ENCODE data around the gene SMPD3. TPM values are rescaled to one million over a fixed set of nuclear protein-coding genes. Genes with fewer than 3 reads are reported as not detected.

SMPD3 gene
- total RNA-seq, 1 experiment from 2014 or later = 0.04 TPM

GRCh38 chr16:68371276-68371651, 77.0 kb downstream of the SMPD3 start:
- DNase-seq = no peak
- Histone ChIP-seq H3K4me3 (no peak overlapping the region), H3K9me3 (replicated peaks) (no peaks in the 10 kb centered on the region), H3K36me3 (no peaks in the 10 kb centered on the region), H3K27ac (no peak overlapping the region), H3K27me3 (no peaks in the 10 kb centered on the region; the same call in 1 of the 2 replicates), H3K4me1 (no peaks in the 10 kb centered on the region)

GRCh38 chr16:68370581-68371275, 77.6 kb downstream of the SMPD3 start:
- H3K4me1 ChIP-seq = no peaks in the 10 kb centered on the region
- no peaks in the 10 kb centered on the region for H3K9me3 ChIP-seq (replicated peaks)
- H3K36me3 ChIP-seq = no peaks in the 10 kb centered on the region
- H3K4me3 ChIP-seq = no peak overlapping the region
- no peak for DNase-seq
- no peak overlapping the region for H3K27ac ChIP-seq
- H3K27me3 ChIP-seq = no peaks in the 10 kb centered on the region; the same call in 1 of the 2 replicates

- H3K27me3 ChIP-seq = no peaks in the 10 kb centered on the region
- peak in 1 of 2 experiments; percentile 30 for DNase-seq
- H3K4me1 ChIP-seq = no peaks in the 10 kb centered on the region
- no peak overlapping the region for H3K4me3 ChIP-seq
- no peaks in the 10 kb centered on the region for H3K9me3 ChIP-seq (replicated peaks)
- H3K36me3 ChIP-seq = no peaks in the 10 kb centered on the region
- H3K27ac ChIP-seq = no peak overlapping the region
Observed at GRCh38 chr16:68369697-68370580, 78.4 kb downstream of the SMPD3 start.

GRCh38 chr16:68369168-68369567, 79.1 kb downstream of the SMPD3 start:
- Histone ChIP-seq H3K9me3 (replicated peaks) (no peaks in the 10 kb centered on the region), H3K27me3 (no peaks in the 10 kb centered on the region), H3K4me1 (no peaks in the 10 kb centered on the region), H3K36me3 (no peaks in the 10 kb centered on the region), H3K27ac (no peak overlapping the region), H3K4me3 (no peak overlapping the region)
- no peak for DNase-seq

GRCh38 chr16:68368301-68368888, 79.9 kb downstream of the SMPD3 start:
- DNase-seq = no peak
- Histone ChIP-seq H3K27me3 (no peaks in the 10 kb centered on the region), H3K36me3 (no peaks in the 10 kb centered on the region), H3K4me1 (no peaks in the 10 kb centered on the region), H3K27ac (no peak overlapping the region), H3K9me3 (replicated peaks) (no peaks in the 10 kb centered on the region), H3K4me3 (no peak overlapping the region)

GRCh38 chr16:68367891-68368290, 80.4 kb downstream of the SMPD3 start:
- Histone ChIP-seq H3K4me1 (no peaks in the 10 kb centered on the region), H3K4me3 (no peak overlapping the region), H3K27me3 (no peaks in the 10 kb centered on the region), H3K27ac (no peak overlapping the region), H3K36me3 (no peaks in the 10 kb centered on the region), H3K9me3 (replicated peaks) (no peaks in the 10 kb centered on the region)
- no peak for DNase-seq

- Histone ChIP-seq H3K9me3 (replicated peaks) (no peaks in the 10 kb centered on the region), H3K4me1 (peaks cover 3% of the 10 kb centered on the region; the same call in 1 of the 2 replicates)
- no peak for DNase-seq
Observed at GRCh38 chr16:68367440-68367839, 80.9 kb downstream of the SMPD3 start.

GRCh38 chr16:68367030-68367429, 81.3 kb downstream of the SMPD3 start:
- Histone ChIP-seq H3K4me1 (peaks cover 3% of the 10 kb centered on the region; the same call in 1 of the 2 replicates), H3K27ac (no peak overlapping the region), H3K4me3 (no peak overlapping the region), H3K36me3 (no peaks in the 10 kb centered on the region), H3K27me3 (no peaks in the 10 kb centered on the region), H3K9me3 (replicated peaks) (no peaks in the 10 kb centered on the region)
- DNase-seq = peak in 1 of 2 experiments; percentile 31

More at GRCh38 chr16:68367440-68367839, 80.9 kb downstream of the SMPD3 start:
- Histone ChIP-seq H3K36me3 (no peaks in the 10 kb centered on the region), H3K4me3 (no peak overlapping the region), H3K27me3 (no peaks in the 10 kb centered on the region), H3K27ac (no peak overlapping the region)

GRCh38 chr16:68366062-68366461, 82.2 kb downstream of the SMPD3 start:
- DNase-seq = no peak
- peaks cover 3% of the 10 kb centered on the region; the same call in 1 of the 2 replicates for H3K4me1 ChIP-seq
- no peaks in the 10 kb centered on the region for H3K27me3 ChIP-seq
- H3K4me3 ChIP-seq = no peak overlapping the region
- H3K27ac ChIP-seq = no peak overlapping the region
- no peaks in the 10 kb centered on the region for H3K9me3 ChIP-seq (replicated peaks)
- H3K36me3 ChIP-seq = no peaks in the 10 kb centered on the region

GRCh38 chr16:68365167-68365817, 83.0 kb downstream of the SMPD3 start:
- H3K4me3 ChIP-seq = no peak overlapping the region
- H3K27me3 ChIP-seq = no peaks in the 10 kb centered on the region
- peaks cover 3% of the 10 kb centered on the region; the same call in 1 of the 2 replicates for H3K4me1 ChIP-seq
- DNase-seq = no peak
- no peak overlapping the region for H3K27ac ChIP-seq
- H3K36me3 ChIP-seq = no peaks in the 10 kb centered on the region
- no peaks in the 10 kb centered on the region for H3K9me3 ChIP-seq (replicated peaks)

GRCh38 chr16:68364561-68364998, 83.7 kb downstream of the SMPD3 start:
- Histone ChIP-seq H3K36me3 (no peaks in the 10 kb centered on the region), H3K4me3 (no peak overlapping the region), H3K27me3 (no peaks in the 10 kb centered on the region), H3K9me3 (replicated peaks) (no peaks in the 10 kb centered on the region), H3K4me1 (peaks cover 3% of the 10 kb centered on the region; the same call in 1 of the 2 replicates), H3K27ac (no peak overlapping the region)
- DNase-seq = no peak

- H3K27ac ChIP-seq = no peak overlapping the region
- no peak overlapping the region for H3K4me3 ChIP-seq
- H3K36me3 ChIP-seq = no peaks in the 10 kb centered on the region
- DNase-seq = no peak
- H3K4me1 ChIP-seq = peaks cover 3% of the 10 kb centered on the region; the same call in 1 of the 2 replicates
- no peaks in the 10 kb centered on the region for H3K27me3 ChIP-seq
- H3K9me3 ChIP-seq (replicated peaks) = no peaks in the 10 kb centered on the region
Observed at GRCh38 chr16:68363658-68364521, 84.4 kb downstream of the SMPD3 start.

GRCh38 chr16:68362947-68363657, 85.2 kb downstream of the SMPD3 start:
- Histone ChIP-seq H3K27ac (no peak overlapping the region), H3K9me3 (replicated peaks) (no peaks in the 10 kb centered on the region), H3K4me3 (no peak overlapping the region), H3K27me3 (no peaks in the 10 kb centered on the region), H3K36me3 (no peaks in the 10 kb centered on the region), H3K4me1 (peaks cover 3% of the 10 kb centered on the region; the same call in 1 of the 2 replicates)
- DNase-seq = no peak
